Myocyte (in vitro differentiated cells): Measurements from ENCODE around the gene PSMA2. TPM values are rescaled to one million over a fixed set of nuclear protein-coding genes. Genes with fewer than 3 reads are reported as not detected.

Experiments
- DNase-seq: peaks from one replicate; pipeline ENCODE4 v3.0.0-alpha.2; 2012; ENCODE audit warnings: low read depth
- total RNA-seq: library from RNA; depleted of rRNA; stranded (reverse); fragments of >200 nt; gene quantifications from 2 replicates; pipeline ENCODE4 v1.2.3, GENCODE V29; 2014

Gene PSMA2
- total RNA-seq, 1 donor from 2014 or later: 145 TPM

DNA sequence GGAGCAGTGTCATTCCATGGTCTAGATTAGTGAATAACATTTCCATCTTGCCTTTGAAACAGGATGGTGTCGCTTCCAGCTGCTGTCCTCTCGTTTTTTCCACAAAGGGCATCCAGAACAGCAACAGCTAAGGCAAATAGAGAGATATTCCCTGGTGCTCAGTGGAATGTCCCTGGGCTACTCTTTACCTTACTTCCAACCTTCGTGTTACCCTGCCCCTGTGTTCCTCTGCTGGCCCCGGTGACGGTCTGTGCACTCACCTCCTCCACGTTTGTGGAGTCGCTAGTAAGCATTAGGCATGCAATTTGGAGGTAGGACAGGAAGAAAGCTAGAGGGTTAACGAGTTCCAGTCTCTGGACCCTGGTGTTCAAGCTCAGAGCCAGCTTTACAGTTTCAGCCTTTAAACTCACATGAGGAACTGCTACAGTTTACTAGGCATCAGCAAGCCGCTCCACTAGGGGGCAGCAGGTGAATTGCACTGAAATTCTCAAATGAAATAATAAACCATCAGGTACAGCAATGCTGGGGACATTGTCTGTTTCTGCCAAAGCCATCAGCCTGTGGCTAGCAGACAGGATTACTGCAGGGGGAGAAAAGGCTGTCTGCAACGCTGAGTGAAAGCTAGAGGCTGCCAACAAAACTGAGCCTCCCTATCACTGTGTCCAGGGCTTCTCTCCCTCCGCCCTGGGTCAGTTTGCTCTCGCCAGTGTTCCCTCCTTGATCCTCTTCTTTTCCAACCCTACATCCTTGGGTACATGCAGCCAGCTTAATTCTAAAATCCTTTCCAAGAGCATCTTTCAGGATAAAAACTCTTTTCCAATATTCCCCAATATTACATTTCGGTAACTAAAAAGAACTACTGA, 9.2 kb upstream of the PSMA2 start:
- peak; percentile 85 for DNase-seq

DNA sequence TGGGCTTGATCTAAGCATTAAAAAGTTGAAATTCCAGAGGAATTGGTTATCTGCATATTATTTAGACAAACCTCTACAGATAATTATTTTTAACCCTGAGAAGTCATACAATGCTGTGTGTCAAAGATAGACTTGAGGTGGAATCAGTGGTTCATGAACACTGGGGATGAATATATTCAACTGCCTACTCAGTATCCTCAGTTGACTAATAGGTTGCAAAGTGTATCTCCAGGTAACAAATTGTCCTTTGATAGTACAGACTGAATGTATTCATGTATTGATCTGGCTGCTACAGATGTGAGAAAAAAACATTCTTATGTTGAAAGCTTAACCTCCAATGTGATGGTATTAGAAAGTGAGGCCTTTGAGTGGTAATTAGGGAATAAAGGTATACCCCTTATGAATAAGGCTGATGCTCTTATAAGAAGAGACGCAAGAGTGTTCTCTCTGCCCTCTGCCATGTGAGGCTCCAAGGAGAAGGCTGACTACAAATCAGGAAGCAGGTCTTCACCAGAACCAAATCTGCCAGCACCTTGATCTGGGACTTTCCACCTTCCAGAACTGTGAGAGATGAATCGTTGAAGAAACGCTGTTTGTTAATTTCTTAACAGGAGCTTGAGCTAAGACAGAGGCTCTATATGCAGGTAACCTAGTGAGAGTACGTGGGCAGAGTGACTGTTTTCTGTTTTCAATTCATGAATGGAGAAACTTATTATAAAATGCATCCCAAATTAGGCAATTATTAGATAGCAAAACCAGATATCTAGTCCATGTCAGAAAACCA, 7.7 kb upstream of the PSMA2 start:
- DNase-seq: no peak

DNA sequence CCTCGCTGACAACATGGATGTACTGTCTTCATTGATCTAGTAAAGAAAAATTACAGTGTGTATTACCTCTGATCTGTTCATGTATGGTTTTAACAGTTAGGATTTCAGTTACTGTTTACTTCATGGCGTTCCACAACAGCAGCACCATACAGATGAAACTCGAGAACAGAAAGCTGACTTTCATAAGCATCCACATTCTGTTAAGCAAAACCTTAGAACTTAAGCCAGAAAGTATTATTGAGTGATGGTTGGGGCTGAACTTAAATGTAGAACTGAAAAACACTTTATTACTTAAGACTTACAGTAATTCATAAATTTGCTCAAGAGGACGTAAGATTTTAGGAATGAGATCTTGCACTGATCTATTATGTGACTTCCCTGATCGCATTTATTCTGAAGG, 3.9 kb upstream of the PSMA2 start:
- no peak for DNase-seq

DNA sequence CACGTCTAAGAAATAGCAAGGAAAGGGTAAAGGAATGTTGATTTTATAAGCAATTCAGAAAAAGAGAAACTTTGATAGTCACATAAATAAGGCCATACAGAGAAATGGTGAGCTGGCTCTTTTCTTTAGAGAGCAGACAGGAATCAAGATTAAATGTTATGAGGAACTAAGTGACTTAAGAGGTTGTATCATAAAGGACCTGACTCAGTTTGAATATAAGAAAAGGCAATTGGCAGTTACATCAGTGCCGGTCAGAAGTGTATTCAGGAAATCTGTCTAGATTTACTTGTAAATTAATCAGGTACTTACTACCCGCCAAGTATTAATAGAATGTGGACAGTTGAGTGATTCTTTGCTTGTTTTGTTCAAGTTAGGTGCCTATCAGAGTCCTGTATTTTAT, 2.3 kb upstream of the PSMA2 start:
- no peak for DNase-seq

DNA sequence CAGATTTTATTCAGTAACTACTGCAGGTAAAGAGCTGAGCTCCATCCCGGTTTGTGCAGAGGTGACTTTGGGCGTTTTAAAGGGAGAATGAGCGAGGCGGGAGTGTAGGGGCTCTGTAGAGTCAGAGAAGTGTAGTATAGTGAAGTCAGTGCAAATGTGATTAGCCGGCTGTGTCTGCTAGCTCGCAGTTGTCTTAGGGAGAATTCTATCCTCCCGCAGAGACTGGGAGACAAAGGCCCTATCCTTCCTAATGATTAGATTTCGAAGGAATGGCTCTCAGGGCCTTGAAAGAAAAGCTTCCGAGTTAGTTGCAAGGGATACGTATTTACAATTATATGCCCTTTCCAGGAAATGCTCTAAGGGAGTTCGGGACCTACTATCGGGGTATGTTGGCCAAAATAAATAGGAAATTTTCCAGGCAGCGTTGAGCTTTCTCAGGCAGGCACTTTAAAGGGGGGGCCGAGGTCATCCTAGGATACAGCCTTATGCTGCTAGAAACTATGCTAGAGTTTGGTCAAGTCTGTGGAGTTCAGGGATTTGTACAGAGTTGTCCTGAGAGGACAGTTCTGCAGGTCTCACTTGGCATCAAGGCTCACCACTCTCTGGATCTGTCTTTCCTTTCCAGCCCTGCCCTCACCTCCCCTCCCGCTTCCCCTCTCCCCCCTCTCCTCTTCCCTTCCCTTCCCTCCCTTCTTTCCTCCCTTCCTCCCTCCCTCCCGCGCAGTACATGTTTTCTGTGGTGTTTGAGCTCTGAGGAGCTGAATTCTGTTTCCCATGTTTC, 1.0 kb upstream of the PSMA2 start:
- peak; percentile 54 for DNase-seq

DNA sequence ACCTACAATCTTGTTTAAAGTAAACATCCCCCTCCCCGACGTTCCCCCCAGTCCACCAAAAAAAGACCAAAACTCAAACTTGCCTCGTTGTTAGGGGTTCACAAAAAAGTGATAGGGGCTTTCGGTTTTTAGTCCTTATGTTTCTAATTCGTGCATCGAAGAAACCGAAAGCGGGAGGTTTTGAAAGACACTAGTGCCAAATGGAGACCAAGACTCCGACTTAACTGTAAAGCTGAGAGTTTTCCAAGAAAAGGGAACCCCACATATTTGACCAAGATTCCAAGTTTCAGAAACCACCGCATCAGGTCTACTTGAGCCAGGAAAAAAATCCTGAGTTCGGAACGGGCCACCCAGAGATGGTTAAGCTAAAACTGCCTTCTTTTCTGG, 534 bp downstream of the PSMA2 start:
- no peak for DNase-seq

DNA sequence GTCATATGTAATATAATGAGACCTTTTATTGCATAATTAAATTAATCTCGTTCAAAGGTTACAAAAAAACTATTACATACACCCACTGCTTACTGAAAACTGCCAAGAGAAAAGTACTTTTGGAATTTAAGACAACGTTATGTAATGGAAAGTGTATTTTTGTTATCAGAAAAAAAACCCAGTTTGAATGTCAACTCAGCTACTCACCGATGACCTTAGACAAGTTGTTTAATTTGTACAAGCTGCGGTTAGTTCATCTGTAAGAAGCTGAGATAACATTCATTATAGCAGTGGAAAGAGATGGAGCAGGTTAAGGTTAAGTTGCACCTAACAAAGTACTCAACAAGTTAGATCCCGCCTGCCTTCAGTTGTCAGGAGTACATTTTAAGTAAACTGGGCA, 1.1 kb downstream of the PSMA2 start:
- no peak for DNase-seq

DNA sequence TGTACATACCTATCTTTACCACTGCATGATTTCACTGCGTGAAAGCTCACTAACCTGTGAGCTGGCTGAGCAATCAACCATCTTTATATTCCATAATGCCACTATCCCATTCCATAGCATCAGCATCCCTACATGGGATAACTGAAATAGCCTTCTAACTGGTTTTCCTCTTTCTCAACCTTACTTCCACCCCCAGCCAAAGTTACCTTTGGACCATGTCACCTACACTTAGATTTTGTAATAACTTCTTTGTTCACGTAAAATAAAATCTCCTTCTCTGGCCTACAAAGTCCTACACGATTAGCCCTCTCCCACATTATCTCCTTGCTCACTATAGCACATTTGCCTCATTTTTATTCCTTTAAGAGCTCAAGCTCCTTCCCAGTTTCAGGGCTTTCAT, 2.5 kb downstream of the PSMA2 start:
- DNase-seq: no peak

DNA sequence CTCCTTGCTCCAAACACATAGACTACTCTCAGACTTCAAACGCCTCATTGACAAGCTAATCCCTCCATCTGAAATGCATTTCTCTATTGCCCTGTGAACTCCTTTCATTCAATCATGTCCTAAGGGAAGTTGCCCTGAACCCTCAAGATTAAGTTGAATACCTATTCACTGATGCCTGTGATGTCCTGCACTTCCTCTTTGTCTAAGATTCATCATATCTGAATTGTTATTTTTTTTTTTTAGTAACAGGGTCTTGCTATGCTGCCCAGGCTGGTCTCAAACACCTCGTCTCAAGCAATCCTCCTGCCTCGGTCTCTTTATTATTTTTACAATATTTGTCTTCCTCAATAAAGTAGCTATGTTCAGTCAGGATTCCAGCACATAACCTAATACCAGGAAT, 3.2 kb downstream of the PSMA2 start:
- DNase-seq: no peak

DNA sequence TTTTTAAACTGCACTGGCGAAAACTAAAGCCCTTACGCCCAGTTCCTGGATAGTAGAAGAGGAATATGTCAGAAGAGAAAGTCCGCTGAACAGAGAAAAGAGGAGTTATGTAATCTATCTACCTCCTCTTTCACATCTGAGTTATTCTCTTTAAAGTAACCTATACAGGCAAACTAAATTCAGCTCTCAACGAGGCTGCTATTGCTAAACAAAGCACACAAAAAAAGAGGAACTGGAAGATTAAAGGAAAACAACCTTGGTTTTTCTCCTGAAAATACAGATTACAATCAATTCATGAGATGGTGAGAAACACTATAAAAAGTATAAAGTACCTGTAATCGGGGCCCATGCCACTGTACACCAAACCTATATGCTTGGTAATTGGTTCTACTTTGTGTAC, 5.8 kb downstream of the PSMA2 start:
- no peak for DNase-seq

DNA sequence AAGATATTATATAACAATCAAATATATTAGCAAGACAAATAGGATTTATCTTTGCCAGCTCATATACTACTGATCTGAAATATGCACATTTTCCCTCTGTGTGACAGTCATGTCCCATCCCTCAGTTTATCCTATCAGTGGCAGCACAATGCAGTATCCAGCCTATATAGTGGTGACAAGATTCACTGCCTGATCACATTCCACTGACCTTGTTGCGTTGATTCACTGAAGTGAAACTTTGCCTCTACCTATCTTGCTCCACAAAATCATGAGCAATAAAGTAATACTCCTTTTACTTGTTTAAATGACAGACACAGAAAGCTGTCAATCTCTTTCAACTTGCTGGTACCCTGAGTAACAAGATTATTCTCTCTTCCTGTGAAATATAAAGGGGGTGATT, 6.3 kb downstream of the PSMA2 start:
- no peak for DNase-seq

DNA sequence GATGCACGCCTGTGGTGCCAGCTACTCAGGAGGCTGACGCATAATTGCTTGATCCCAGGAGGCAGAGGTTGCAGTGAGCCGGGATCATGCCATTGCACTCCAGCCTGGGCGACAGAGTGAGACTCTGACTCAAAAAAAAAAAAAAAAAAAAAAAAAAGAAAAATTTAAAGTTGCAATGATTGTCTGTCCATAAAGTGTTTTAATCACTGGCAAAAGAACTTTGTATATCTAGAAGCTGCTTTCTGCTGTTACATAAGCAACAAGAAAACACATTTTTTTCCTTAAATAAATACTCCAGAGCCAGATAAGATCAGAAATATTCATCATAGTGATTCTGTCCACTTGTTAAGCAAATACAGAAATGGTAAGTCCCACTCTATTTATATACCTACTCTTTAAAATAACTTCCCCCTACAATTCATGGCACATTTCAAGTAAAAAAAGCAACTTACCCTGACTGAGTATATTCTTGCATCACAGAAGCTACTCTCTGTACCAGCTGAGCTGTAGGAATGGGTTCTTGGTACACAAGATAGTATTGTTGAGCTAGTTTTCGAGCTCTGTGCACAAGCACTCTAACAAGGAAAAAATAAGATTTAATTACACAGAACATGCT, 7.6 kb downstream of the PSMA2 start:
- DNase-seq: no peak

DNA sequence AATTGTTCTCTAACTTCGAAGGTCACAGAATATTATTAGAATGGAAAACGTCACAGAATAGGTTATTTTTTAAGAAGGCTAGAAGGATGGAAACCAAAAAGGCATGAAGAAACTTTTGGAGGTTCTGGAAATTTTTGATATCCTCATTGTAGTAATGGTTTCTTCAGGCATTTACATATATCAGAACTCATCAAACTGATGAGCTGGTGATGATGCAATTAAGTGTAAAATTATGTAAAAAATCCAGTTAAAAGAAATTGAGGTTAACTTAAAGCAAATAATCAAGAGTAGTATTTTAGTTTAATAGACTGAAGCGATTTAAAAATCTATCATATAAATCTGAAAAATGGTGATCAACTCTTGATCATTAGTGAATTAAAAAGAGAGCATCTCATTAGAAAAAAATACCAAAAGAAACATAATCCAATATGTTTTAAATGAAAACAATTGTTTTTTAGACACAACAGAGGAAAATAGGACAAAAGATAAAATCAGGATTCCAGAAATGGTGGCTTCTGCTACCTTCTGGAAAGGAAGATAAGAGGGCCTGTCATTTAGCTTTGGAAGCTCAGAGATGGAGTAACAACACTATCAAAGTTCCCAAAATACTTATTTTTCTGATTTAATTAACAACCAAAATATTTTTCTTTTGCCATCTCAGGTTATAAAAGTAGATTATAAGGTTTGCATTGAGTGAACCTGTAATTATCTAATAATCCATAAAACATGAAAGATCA, 9.8 kb downstream of the PSMA2 start:
- DNase-seq: no peak

DNA sequence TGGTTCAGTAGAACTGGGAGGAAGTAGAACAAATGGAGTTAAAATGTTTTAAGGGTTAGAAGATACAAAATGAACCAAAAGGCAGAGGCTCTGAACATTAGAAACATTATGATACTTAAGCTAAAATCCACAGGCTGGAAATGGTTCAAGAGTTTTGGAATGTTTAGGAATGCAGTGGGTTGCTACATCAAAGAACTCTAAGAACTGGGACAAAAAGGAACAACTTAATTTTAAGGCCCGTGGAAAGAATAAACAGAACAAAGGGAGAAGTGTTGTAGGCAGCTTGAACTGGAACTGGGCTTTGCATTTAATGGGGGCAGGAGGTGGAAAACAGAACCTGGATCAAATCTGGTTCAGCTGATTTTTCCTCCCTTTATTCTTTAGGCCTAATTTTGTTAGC, 16.6 kb downstream of the PSMA2 start:
- peak; percentile 13 for DNase-seq

DNA sequence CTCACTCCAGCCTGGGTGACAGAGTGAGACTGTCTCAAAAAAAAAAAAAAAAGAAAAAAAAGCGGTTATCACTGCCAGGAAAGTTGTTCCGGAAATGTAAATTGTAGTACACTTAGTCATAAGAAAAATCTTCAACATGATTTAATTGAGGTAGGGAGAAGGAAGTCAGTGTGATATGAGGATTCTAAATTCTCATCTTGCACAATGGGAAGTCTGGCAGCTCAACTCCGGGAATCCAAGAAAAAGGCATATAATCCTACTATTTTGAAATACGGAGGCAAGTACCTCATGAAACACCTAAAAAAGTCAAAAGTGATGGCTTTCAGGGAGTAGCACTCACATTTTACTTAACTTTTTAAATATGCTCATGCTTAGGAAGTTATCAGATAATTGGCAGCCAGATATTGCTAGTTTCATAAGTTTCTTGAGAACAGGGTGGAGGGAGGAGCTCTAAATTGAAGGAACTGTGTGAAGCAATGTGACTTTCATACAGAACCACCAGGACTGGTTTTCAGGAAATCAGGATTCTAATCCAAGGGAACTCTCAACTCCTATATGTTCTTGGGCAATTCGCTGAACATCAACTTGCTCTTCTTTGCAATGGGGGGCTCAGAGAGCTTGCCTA, 17.4 kb downstream of the PSMA2 start:
- DNase-seq: no peak

DNA sequence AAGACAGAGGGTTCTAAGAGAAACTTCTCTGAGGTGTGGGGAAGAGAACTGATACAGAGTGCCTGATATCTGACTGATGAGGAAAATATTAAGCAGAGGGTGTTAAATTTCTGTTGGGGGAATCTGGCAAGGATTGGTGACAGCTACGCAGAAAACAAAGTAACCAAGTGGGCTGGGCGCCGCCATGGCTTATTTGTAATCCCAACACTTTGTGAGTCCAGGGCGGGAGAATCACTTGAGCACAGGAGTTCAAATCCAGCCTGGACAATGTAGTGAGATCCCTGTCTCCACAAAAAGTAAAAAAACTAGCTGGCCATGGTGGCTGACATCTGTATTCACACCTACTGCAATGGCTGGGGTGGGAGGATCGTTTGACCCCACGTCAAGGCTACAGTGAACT, 18.0 kb downstream of the PSMA2 start:
- no peak for DNase-seq

DNA sequence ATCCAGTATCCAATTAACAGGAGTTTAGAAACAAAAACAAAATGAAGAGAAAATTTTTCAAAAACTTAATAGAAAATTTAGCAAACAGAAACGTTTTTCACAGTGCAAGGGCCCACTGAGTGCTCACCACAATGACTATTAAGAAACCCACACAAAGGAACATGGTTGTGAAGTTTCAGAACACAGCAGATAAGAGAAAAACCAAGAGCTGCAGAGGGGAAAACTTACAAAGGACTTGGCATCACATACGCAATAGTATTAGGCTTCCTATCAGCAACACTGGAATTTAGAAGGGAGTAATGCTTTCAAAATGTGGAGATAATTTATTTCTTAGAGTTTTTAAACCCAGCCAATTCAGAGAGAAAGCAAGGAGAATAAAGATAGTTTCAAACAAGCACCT, 18.4 kb downstream of the PSMA2 start:
- DNase-seq: no peak

DNA sequence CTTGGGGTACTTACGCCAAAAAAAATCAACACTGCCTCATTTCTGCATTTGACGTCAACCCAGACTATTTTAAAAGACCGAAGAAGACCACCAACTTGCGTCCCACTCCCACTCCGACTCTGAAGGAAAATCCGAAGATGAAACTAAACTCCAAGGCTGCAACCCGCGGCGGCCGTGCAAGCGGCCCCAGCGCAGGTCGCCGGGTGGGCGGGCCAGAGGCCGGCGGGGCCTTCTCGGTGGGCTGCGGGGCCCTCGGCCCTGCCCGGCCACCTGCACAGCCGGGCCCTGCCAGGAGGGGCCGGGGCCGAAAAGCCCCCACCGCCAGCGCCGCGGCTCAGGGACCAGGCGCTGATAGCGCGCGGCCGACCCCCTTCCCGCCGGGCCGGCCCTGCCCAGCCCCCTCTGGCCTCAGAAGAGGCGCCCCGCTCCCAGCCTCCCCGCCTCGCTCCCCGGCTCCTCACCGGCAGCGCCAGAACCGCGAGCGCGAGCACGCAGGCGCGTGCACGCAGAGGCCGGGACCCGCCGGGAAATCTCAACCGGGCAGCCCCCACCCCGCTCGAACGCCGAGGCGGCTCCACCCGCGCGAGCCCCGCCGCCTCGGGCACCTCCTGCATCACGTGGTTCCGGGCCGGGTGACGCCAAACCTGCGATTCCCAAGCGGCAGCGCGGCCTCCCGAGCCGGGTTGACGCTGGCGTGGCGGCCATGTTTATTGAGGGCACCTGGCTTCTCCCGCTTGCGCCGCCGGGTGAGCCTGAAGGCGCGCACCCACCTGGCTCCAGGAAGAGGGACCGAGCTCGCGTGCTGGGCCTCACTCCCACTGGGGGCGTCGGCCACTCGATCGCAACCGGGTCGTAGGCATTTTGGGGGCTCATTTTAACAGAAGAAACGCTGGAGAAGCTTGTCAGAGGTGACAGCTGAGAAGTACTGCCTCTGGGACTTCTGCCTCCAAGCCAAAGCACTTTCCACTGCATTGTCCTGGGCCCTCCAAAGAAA, 20.2 kb downstream of the PSMA2 start, which contains the start of gene C7orf25:
Gene C7orf25 (minus strand): TSS at position 617 of the 994 bp plus-strand sequence. CDS start 1,170 bp downstream, outside the sequence.
- DNase-seq: peak; percentile 97

DNA sequence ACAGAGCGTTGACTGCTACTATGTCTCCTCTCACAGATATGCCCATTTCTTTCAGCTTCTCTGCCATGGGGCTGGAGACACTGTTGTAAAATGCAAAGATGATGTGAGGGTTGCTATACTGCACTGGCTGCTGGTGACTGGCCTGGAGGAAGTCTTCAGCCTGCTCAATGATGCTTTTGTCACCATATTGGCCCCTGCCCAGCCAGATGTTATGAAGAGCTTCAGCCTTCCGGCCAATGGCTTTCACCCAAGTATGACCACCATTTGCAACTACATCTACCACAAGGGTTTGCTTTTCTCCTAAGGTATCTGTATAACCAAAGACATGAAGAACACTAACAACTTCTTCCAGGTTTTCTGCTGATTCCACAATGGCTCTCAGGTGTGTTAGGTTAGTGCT, 21.7 kb downstream of the PSMA2 start:
- no peak for DNase-seq
